ENCODE results near the gene RBMS1.

RBMS1 gene

GRCh38 chr2:160251569-160251968 lies 242.0 kb downstream of the RBMS1 start:
- no peak for DNase-seq (ENCODE audit: low spot score)

GRCh38 chr2:160249876-160250275 lies 243.7 kb downstream of the RBMS1 start:
- no peak for DNase-seq (ENCODE audit: low spot score)

- DNase-seq (ENCODE audit: low spot score) = no peak
These were observed 246.1 kb downstream of the RBMS1 start for GRCh38 chr2:160247296-160248035.

GRCh38 chr2:160246356-160246755 lies 247.3 kb downstream of the RBMS1 start:
- DNase-seq (ENCODE audit: low spot score) = no peak

DNA sequence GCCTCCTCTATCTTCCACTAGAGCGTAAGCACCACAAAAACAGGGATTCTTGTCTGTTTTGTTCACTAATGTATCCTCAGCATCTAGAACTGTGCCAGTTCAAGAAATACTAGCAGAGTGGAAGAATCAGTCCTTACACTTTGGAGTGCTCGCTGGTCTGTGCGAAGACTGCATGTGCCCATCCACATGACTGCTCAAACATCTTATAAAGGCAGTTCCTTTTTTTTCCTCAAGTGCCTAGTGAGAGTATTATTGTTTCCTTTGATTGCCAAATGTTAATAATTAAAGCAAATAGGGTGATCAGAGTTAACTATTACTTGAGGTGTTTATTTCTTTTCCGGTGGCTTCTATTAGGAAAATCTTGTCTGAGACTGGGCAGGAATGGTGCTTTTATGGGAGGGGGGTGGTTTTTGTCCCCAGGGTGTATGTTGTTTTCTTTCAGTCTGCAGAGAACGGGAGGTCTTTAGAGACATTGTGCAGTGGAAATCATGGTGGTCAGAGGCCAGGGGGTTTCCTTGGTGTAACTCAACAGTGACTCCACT lies 247.9 kb downstream of the RBMS1 start:
- DNase-seq (ENCODE audit: low spot score) = no peak

GRCh38 chr2:160242893-160243564 lies 250.6 kb downstream of the RBMS1 start:
- DNase-seq (ENCODE audit: low spot score) = no peak

- DNase-seq (ENCODE audit: low spot score) = no peak
These were observed 252.1 kb downstream of the RBMS1 start for GRCh38 chr2:160241251-160242137.

GRCh38 chr2:160239436-160239835 lies 254.2 kb downstream of the RBMS1 start:
- DNase-seq (ENCODE audit: low spot score) = no peak

DNA sequence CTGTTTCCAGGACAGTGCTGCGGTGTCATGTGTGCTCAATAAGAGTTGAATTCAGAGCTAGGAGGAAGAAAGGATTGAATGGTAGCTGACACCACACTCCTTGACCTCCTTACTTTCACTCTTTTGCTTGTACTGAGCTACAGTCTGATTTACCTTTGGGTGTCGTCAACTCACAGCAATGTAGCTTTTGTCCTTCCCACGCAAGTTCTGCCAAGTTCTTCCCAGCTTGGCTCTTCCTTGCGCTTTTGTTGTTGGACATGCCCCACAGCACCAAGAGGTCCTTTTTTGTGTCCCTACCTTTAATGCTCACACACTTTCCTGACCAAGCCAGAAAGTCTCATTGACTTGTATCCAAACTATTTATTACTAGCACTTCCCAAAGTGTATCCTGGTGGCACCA lies 255.2 kb downstream of the RBMS1 start:
- DNase-seq (ENCODE audit: low spot score) = no peak

DNA sequence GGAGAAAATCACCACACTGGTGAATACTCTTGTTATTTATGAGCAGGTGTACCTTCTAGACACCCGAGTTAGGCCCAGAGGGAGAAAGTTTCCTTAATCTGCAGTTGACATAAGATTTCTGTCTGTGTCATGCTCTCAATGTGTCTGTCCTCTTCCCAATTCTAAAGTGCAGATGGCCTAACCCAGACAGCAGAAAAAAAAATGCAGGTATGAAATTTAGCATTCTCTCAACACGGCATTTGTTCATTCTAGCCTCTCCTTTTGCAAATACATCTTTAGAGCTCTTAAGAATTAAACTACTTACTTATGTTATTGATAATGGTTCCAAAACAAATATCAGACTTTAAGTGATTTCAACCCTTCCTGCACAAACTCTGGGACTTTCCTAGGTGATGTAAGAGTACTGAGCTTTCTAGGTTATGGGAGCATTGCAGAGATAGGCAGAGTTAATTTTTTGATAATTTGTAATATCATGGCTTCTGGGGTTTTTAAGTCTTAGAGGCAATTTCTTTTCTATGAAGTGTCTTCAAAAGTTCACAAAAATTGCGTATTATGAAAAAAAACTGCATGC lies 260.6 kb downstream of the RBMS1 start:
- no peak for DNase-seq (ENCODE audit: low spot score)

- DNase-seq (ENCODE audit: low spot score) = no peak
These were observed 264.0 kb downstream of the RBMS1 start for GRCh38 chr2:160229591-160229990.

DNA sequence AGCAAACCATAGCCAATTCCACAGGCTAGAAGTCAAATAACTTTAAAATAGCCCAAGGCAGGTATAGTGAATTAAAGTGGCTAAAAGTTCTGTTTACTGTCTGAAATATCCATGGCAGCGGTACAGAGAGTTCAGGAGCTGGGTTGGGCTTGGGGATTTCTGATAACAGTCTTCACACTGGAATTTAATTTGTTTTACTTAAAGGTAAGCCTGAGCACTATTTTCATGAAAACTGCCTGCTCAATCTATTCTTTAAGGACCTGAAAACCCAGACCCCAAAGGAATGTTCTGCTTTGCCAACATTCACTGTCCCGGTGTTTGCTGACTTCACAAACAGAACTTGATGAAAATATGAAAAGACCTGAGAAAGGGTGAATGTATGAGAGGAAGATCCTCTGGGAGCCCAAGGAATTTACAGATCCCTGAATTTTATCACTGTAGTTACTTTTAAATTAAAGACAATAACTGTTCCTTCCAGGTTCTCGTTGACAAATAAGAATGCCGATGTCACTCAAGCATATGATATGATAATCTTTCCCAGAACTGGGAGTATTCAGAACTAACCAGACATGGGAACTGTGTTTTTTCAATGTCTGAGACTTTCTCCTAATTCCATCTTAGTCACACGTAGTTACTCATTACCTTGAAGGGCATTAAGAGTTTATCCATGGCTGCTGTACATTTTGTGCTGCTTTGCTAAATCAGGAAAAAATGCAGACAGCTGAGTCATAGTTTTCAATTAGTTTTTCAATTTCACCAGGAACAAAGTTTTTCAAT lies 265.3 kb downstream of the RBMS1 start:
- DNase-seq (ENCODE audit: low spot score) = no peak

DNA sequence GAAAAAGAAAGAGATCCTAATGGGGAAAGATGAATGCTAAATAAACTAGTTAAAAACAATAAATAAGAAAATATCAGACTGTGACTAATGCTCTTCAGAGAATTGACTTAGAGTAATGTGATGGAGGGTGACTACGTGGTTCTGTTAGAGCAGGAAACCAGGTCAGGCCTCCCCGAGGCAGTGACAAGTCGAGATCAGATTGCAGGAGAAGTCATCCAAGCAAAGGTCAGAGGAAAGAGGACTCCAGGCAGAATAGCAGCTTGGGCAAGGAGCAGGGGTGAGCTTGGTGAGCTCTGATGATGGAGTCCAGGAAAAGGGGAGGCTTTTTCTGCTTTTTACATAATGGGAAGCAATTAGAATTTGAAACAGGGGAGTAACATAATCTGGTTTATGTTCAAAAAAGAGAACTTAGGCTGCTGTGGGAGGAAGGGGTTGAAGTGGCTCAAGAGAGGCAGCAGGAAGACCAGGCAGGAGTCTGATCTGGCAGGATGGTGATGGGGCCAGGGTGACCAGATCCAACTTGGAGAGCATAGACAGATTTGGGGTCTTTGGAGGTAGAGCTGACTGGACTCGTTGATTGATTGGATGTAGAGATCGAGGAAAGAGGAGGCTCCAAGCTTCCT lies 266.2 kb downstream of the RBMS1 start:
- DNase-seq (ENCODE audit: low spot score) = no peak

GRCh38 chr2:160226367-160226766 lies 267.2 kb downstream of the RBMS1 start:
- no peak for DNase-seq (ENCODE audit: low spot score)

DNA sequence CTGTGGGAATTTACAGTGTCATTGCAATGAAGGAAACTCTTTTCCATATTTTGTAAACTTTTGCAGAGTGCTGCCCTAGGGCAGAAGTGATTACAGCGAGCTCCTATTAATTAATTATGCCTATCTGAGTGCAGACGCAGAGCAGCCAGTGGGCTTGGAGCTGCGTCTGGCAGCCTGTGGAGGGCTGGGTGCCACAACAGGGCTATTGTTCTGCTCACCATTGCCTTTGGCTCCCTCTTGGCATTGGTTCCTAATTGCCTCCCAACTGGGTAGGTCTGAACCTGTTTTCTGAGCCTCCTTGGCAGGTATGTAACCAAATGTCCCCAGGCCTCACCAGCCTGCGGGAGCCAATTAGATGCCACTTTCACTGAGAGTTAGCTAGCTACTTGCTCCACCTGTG lies 267.9 kb downstream of the RBMS1 start:
- no peak for DNase-seq (ENCODE audit: low spot score)

GRCh38 chr2:160224507-160224906 lies 269.1 kb downstream of the RBMS1 start:
- no peak for DNase-seq (ENCODE audit: low spot score)

- peak; percentile 94 for DNase-seq (ENCODE audit: low spot score)
These were observed 269.5 kb downstream of the RBMS1 start for GRCh38 chr2:160224060-160224459.

- DNase-seq (ENCODE audit: low spot score) = no peak
These were observed 270.0 kb downstream of the RBMS1 start for GRCh38 chr2:160223560-160223959.

GRCh38 chr2:160222546-160223283 lies 270.9 kb downstream of the RBMS1 start:
- peak; percentile 53 for DNase-seq (ENCODE audit: low spot score)
